HEK293 (cell line): ENCODE data around the gene SENP8.

Source experiments
- CTCF ChIA-PET: fragments of 350-600 bp; formaldehyde crosslinking; extraction: SDS; loops from one replicate; lab custom pipeline; 2021; ENCODE audit warnings: antibody characterized with exemption; lab: Yijun Ruan, JAX
- POLR2A ChIA-PET: fragments of 300-600 bp; formaldehyde crosslinking; extraction: SDS; loops from one replicate; lab custom pipeline; 2020; ENCODE audit warnings: antibody characterized with exemption, inconsistent platforms; lab: Yijun Ruan, JAX
- H3K27ac ChIP-seq: fragments of 200-500 bp; sonication (Bioruptor generic); 2 replicates; pipeline ENCODE4 v1.5.1; 2014; ENCODE audit warnings: low read depth, low read length, control low read depth, inconsistent platforms; ENCODE audit errors: extremely low read depth
- H3K36me3 ChIP-seq, 2 experiments: fragments of 200-500 bp in 1 of 2; sonication (Bioruptor generic) in 1 of 2; 1 replicate in 1 of 2; 2 replicates in 1 of 2; pipeline ENCODE4 v1.5.1; 2014 to 2017; ENCODE audit warnings: inconsistent platforms in 2 of 2, low read length in 2 of 2; ENCODE audit not compliant: control insufficient read depth in 2 of 2, insufficient read depth in 1 of 2
- H3K4me1 ChIP-seq: fragments of 200-500 bp; sonication (Bioruptor generic); 2 replicates; pipeline ENCODE4 v1.5.1; 2014; ENCODE audit warnings: mild to moderate bottlenecking, low read length, inconsistent platforms; ENCODE audit not compliant: control insufficient read depth, insufficient read depth
- H3K4me3 ChIP-seq: 2 replicates; pipeline ENCODE4 v1.5.1; 2011; ENCODE audit warnings: low read depth, mild to moderate bottlenecking, control low read depth, low read length, moderate library complexity
- H3K9me3 ChIP-seq: fragments of 200-500 bp; sonication (Bioruptor generic); 2 replicates; pipeline ENCODE4 v1.5.1; 2014; ENCODE audit warnings: low read depth, low read length, inconsistent platforms; ENCODE audit not compliant: control insufficient read depth, insufficient read depth
- ELK4 ChIP-seq: IDR thresholded peaks from 2 replicates; pipeline ENCODE4 v1.6.1; 2011; ENCODE audit warnings: mild to moderate bottlenecking, low read depth, low read length, borderline replicate concordance
- GFI1B ChIP-seq: fragments of 450-650 bp; formaldehyde crosslinking; IDR thresholded peaks from 2 replicates; pipeline ENCODE4 v1.5.1; 2016; ENCODE audit warnings: missing biosample characterization, missing genetic modification characterization
- GLI2 ChIP-seq: fragments of 450-650 bp; formaldehyde crosslinking; IDR thresholded peaks from 2 replicates; pipeline ENCODE4; 2017; ENCODE audit warnings: missing biosample characterization, missing genetic modification characterization, low read depth, borderline replicate concordance
- GLI4 ChIP-seq: fragments of 450-650 bp; formaldehyde crosslinking; IDR thresholded peaks from 2 replicates; pipeline ENCODE4 v1.5.1; 2016; ENCODE audit warnings: missing biosample characterization, missing genetic modification characterization
- HOXC10 ChIP-seq: sonication (generic); formaldehyde crosslinking; IDR thresholded peaks from 2 replicates; pipeline ENCODE4 v1.8.1; 2023; ENCODE audit warnings: mild to moderate bottlenecking, missing genetic modification reagents
- KLF7 ChIP-seq: fragments of 450-650 bp; formaldehyde crosslinking; IDR thresholded peaks from 2 replicates; pipeline ENCODE4 v1.5.1; 2016; ENCODE audit warnings: missing biosample characterization, missing genetic modification characterization, borderline replicate concordance
- MYNN ChIP-seq: fragments of 450-650 bp; formaldehyde crosslinking; IDR thresholded peaks from 2 replicates; pipeline ENCODE4 v1.5.1; 2016; ENCODE audit warnings: missing biosample characterization, missing genetic modification characterization, borderline replicate concordance
- WT1 ChIP-seq: fragments of 450-650 bp; formaldehyde crosslinking; IDR thresholded peaks from 2 replicates; pipeline ENCODE4 v1.5.1; 2016; ENCODE audit warnings: missing biosample characterization, missing genetic modification characterization
- ZBTB11 ChIP-seq: fragments of 450-650 bp; formaldehyde crosslinking; conservative IDR thresholded peaks from 2 replicates; pipeline ENCODE4 v1.5.1; 2016; ENCODE audit warnings: low read depth, missing biosample characterization, missing genetic modification characterization
- ZBTB21 ChIP-seq: fragments of 450-650 bp; formaldehyde crosslinking; IDR thresholded peaks from 2 replicates; pipeline ENCODE4 v1.5.1; 2017; ENCODE audit warnings: missing biosample characterization, missing genetic modification characterization
- ZNF155 ChIP-seq: fragments of 450-650 bp; formaldehyde crosslinking; IDR thresholded peaks from 2 replicates; pipeline ENCODE4 v1.5.1; 2016; ENCODE audit warnings: missing biosample characterization, missing genetic modification characterization
- ZNF184 ChIP-seq: fragments of 450-650 bp; IDR thresholded peaks from 2 replicates; pipeline ENCODE4 v1.5.1; 2018; ENCODE audit warnings: missing biosample characterization, mild to moderate bottlenecking, missing genetic modification characterization
- ZNF2 ChIP-seq: fragments of 450-650 bp; formaldehyde crosslinking; IDR thresholded peaks from 2 replicates; pipeline ENCODE4 v1.5.1; 2016; ENCODE audit warnings: missing biosample characterization, missing genetic modification characterization
- ZNF350 ChIP-seq: fragments of 450-650 bp; formaldehyde crosslinking; IDR thresholded peaks from 2 replicates; pipeline ENCODE4 v1.5.0; 2017; ENCODE audit warnings: missing biosample characterization, mild to moderate bottlenecking, missing genetic modification characterization
- ZNF362 ChIP-seq: fragments of 450-650 bp; formaldehyde crosslinking; IDR thresholded peaks from 2 replicates; pipeline ENCODE4 v1.5.1; 2016; ENCODE audit warnings: missing biosample characterization, missing genetic modification characterization
- ZNF404 ChIP-seq: fragments of 450-650 bp; formaldehyde crosslinking; IDR thresholded peaks from 2 replicates; pipeline ENCODE4 v1.5.1; 2017; ENCODE audit warnings: missing biosample characterization, missing genetic modification characterization
- ZNF416 ChIP-seq: fragments of 450-650 bp; formaldehyde crosslinking; IDR thresholded peaks from 2 replicates; pipeline ENCODE4 v1.5.1; 2016; ENCODE audit warnings: missing biosample characterization, missing genetic modification characterization
- ZNF501 ChIP-seq: fragments of 450-650 bp; formaldehyde crosslinking; IDR thresholded peaks from 2 replicates; pipeline ENCODE4 v1.5.1; 2016; ENCODE audit warnings: missing biosample characterization, missing genetic modification characterization
- ZNF510 ChIP-seq: fragments of 450-650 bp; formaldehyde crosslinking; IDR thresholded peaks from 2 replicates; pipeline ENCODE4 v1.5.1; 2018; ENCODE audit warnings: mild to moderate bottlenecking, missing genetic modification characterization, missing biosample characterization; ENCODE audit not compliant: insufficient replicate concordance
- ZNF558 ChIP-seq: fragments of 450-650 bp; formaldehyde crosslinking; IDR thresholded peaks from 2 replicates; pipeline ENCODE4 v1.5.1; 2016; ENCODE audit warnings: missing biosample characterization, missing genetic modification characterization
- ZNF600 ChIP-seq: fragments of 450-650 bp; formaldehyde crosslinking; IDR thresholded peaks from 2 replicates; pipeline ENCODE4 v1.5.1; 2016; ENCODE audit warnings: missing biosample characterization, missing genetic modification characterization
- ZNF660 ChIP-seq: fragments of 450-650 bp; IDR thresholded peaks from 2 replicates; pipeline ENCODE4 v1.5.1; 2018; ENCODE audit warnings: missing biosample characterization, mild to moderate bottlenecking, missing genetic modification characterization
- ZNF677 ChIP-seq: fragments of 450-650 bp; IDR thresholded peaks from 2 replicates; pipeline ENCODE4 v1.5.0; 2018; ENCODE audit warnings: missing biosample characterization, mild to moderate bottlenecking, missing genetic modification characterization, moderate library complexity
- ZXDB ChIP-seq: fragments of 450-650 bp; formaldehyde crosslinking; IDR thresholded peaks from 2 replicates; pipeline ENCODE4 v1.5.1; 2016; ENCODE audit warnings: missing biosample characterization, missing genetic modification characterization
- TF ChIP-seq, protein P1 (sequence below): fragments of 450-650 bp; formaldehyde crosslinking; IDR thresholded peaks from 2 replicates; pipeline ENCODE4 v1.5.1; 2017; ENCODE audit warnings: missing biosample characterization, mild to moderate bottlenecking, missing genetic modification characterization, moderate library complexity
- TF ChIP-seq, protein P2 (sequence below): fragments of 450-650 bp; formaldehyde crosslinking; IDR thresholded peaks from 2 replicates; pipeline ENCODE4 v1.5.1; 2016; ENCODE audit warnings: missing biosample characterization, missing genetic modification characterization, low read depth

Gene SENP8

DNA sequence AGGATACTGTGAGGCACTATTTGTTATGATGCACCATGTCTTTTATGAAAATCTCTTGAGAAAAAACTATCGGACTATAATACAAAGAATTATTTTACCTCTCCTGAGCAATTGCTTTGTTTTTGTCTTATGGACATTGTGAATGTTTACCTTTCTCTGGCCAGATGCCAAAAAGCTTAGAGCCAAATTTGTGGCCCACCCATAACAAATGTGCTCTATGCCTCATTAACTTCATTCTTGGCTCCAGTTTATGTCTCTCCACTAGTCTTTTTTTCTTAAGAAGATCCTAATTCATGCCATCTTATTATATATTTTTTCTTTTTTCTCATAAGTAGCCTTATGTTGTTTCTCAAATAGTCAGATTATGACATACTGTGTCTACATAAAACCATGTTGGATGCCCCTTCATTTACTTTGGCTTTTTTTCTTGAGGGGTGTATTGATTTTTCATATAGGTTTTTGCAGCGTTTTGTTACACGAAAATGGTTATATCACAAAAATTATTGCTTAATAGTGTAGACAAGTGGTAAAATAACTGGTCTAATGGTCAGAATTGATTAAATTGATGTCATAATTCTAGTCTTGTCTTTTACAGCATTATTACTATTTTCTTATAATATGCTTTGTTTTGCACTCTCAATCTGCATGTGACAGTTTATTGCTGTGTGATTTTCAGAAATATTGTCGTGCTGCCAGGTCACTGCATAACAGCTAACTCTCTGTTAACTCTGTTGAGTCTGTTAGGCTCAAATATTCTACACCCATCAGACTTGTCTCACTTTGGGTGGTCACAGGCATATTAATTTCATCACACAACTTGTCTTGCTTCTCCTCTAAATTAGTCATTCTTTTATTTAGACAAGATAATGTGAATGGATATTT is 18.2 kb downstream of the SENP8 start (continued):
- TF ChIP-seq GLI2 (tag by site-specific recombination) (peak; percentile 17; the same call in 1 of the 2 replicates), KLF7 (tag by site-specific recombination) (peak; percentile 31; the same call in 1 of the 2 replicates), ZXDB (tag by site-specific recombination) (peak; percentile 76), ZBTB21 (tag by site-specific recombination) (no peak), WT1 (peak; percentile 64), ZNF155 (tag by site-specific recombination) (no peak), MYNN (tag by site-specific recombination) (no peak), ZNF2 (tag by site-specific recombination) (0 out of 2 replicates have a peak, but pooled peaks have one; percentile 33), GFI1B (tag by site-specific recombination) (no peak), GLI4 (tag by site-specific recombination) (no peak), ZNF416 (no peak), ZNF660 (tag by site-specific recombination) (peak; percentile 89), ZNF510 (tag by site-specific recombination) (peak; percentile 54), ZNF600 (tag by site-specific recombination) (peak; percentile 46), ZNF350 (tag by site-specific recombination) (peak; percentile 83; the same call in 1 of the 2 replicates), ZNF362 (tag by site-specific recombination) (peak; percentile 92), ZNF501 (tag by site-specific recombination) (no peak), ZBTB11 (no peak)
- TF ChIP-seq, protein P1, sequence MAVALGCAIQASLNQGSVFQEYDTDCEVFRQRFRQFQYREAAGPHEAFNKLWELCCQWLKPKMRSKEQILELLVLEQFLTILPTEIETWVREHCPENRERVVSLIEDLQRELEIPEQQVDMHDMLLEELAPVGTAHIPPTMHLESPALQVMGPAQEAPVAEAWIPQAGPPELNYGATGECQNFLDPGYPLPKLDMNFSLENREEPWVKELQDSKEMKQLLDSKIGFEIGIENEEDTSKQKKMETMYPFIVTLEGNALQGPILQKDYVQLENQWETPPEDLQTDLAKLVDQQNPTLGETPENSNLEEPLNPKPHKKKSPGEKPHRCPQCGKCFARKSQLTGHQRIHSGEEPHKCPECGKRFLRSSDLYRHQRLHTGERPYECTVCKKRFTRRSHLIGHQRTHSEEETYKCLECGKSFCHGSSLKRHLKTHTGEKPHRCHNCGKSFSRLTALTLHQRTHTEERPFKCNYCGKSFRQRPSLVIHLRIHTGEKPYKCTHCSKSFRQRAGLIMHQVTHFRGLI (tag by site-specific recombination) = peak; percentile 46; the same call in 1 of the 2 replicates

- CTCF ChIA-PET = interaction anchor here (0.6 to 2.0 kb wide), 8 partner anchors 10 to 607 kb away, joined by 3 to 5 read pairs (median 4); partner anchors contain the start of genes MYO9A, PKM and SENP8
- POLR2A ChIA-PET = interaction anchor here (0.6 to 1.8 kb wide), 2 partner anchors 22 to 396 kb away, joined by 5 to 8 read pairs; partner anchors contain the start of genes MYO9A and SENP8
- Histone ChIP-seq H3K27ac (no peak overlapping the region), H3K9me3 (no peaks in the 10 kb centered on the region), H3K36me3 (no peaks in the 10 kb centered on the region), H3K4me3 (no peak overlapping the region), H3K4me1 (peaks cover 43% of the 10 kb centered on the region)
- no peak for TF ChIP-seq ZNF404
- no peak for TF ChIP-seq ZNF184 (tag by site-specific recombination)
- TF ChIP-seq ZNF677 (tag by site-specific recombination) = no peak
- TF ChIP-seq, protein P2, sequence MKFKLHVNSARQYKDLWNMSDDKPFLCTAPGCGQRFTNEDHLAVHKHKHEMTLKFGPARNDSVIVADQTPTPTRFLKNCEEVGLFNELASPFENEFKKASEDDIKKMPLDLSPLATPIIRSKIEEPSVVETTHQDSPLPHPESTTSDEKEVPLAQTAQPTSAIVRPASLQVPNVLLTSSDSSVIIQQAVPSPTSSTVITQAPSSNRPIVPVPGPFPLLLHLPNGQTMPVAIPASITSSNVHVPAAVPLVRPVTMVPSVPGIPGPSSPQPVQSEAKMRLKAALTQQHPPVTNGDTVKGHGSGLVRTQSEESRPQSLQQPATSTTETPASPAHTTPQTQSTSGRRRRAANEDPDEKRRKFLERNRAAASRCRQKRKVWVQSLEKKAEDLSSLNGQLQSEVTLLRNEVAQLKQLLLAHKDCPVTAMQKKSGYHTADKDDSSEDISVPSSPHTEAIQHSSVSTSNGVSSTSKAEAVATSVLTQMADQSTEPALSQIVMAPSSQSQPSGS = no peak
- TF ChIP-seq ELK4 = no peak
- no peak for TF ChIP-seq ZNF558 (tag by site-specific recombination)
- TF ChIP-seq HOXC10 (CRISPR knock-in tag) = no peak
- TF ChIP-seq, protein P1 (tag by site-specific recombination) = no peak
Measured at GRCh38 chr15:72139667-72140066, 21.5 kb downstream of the SENP8 start.
